HCT116 (cell line): ENCODE results near the gene ANKRD22.

ENCODE experiments used
- POLR2A ChIP-seq: IDR thresholded peaks from 2 replicates; pipeline ENCODE4 v1.7.0; 2011; ENCODE audit warnings: borderline replicate concordance; ENCODE audit not compliant: insufficient read depth, insufficient read length; ENCODE audit errors: extremely low read depth
- POLR2AphosphoS5 ChIP-seq: IDR thresholded peaks from 2 replicates; pipeline ENCODE4 v1.6.1; 2011; ENCODE audit warnings: mild to moderate bottlenecking, low read depth, low read length, moderate library complexity
- RAD21 ChIP-seq: IDR thresholded peaks from 2 replicates; pipeline ENCODE4 v1.6.1; 2012; ENCODE audit warnings: low read depth, mild to moderate bottlenecking
- SP1 ChIP-seq: IDR thresholded peaks from 2 replicates; pipeline ENCODE4 v1.6.1; 2012; ENCODE audit warnings: low read depth
- TF ChIP-seq, protein P1 (sequence below): IDR thresholded peaks from 2 replicates; pipeline ENCODE4 v1.6.1; 2011; ENCODE audit warnings: mild to moderate bottlenecking, low read length, moderate library complexity; ENCODE audit not compliant: insufficient replicate concordance; ENCODE audit errors: extremely low read depth
- TF ChIP-seq, protein P2 (sequence below): IDR thresholded peaks from 2 replicates; pipeline ENCODE4 v1.6.1; 2012
- TF ChIP-seq, protein P3 (sequence below), 3 experiments: fragments of 200-600 bp in 1 of 3; sonication (generic) in 1 of 3; IDR thresholded peaks in 2 of 3; conservative IDR thresholded peaks in 1 of 3; 2 replicates each; pipeline ENCODE4 v1.5.1; 2012 to 2017; ENCODE audit warnings: low read depth in 2 of 3, low read length in 2 of 3, antibody characterized with exemption in 1 of 3, borderline replicate concordance in 1 of 3, control low read depth in 1 of 3, mild to moderate bottlenecking in 1 of 3, mixed read lengths in 1 of 3, mixed run types in 1 of 3, moderate library complexity in 1 of 3; ENCODE audit not compliant: insufficient read depth in 1 of 3

DNA sequence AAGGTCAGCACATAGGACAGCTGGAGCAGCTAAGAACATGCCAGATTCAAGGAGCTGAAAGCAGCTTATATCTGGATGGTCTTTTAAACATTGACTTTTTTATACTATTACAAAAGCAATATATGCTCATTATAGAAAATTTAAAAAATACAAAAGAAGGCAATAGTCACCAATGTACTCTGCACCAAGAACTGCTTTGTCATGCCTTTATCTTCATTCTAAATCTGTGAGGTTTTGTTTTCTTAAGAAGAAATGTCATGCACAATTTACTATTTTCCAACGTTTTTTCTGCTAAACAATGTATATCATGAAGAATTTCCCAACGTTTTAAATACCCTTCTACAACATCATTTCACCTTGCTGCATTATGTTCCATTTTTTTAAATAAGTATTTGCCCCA lies 46.3 kb downstream of the ANKRD22 start:
- TF ChIP-seq POLR2A (no peak), RAD21 (no peak), POLR2AphosphoS5 (no peak), SP1 (no peak)
- TF ChIP-seq, protein P1, sequence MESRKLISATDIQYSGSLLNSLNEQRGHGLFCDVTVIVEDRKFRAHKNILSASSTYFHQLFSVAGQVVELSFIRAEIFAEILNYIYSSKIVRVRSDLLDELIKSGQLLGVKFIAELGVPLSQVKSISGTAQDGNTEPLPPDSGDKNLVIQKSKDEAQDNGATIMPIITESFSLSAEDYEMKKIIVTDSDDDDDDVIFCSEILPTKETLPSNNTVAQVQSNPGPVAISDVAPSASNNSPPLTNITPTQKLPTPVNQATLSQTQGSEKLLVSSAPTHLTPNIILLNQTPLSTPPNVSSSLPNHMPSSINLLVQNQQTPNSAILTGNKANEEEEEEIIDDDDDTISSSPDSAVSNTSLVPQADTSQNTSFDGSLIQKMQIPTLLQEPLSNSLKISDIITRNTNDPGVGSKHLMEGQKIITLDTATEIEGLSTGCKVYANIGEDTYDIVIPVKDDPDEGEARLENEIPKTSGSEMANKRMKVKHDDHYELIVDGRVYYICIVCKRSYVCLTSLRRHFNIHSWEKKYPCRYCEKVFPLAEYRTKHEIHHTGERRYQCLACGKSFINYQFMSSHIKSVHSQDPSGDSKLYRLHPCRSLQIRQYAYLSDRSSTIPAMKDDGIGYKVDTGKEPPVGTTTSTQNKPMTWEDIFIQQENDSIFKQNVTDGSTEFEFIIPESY, result no peak
- TF ChIP-seq, protein P2, sequence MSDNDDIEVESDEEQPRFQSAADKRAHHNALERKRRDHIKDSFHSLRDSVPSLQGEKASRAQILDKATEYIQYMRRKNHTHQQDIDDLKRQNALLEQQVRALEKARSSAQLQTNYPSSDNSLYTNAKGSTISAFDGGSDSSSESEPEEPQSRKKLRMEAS, result no peak
- TF ChIP-seq, protein P3, sequence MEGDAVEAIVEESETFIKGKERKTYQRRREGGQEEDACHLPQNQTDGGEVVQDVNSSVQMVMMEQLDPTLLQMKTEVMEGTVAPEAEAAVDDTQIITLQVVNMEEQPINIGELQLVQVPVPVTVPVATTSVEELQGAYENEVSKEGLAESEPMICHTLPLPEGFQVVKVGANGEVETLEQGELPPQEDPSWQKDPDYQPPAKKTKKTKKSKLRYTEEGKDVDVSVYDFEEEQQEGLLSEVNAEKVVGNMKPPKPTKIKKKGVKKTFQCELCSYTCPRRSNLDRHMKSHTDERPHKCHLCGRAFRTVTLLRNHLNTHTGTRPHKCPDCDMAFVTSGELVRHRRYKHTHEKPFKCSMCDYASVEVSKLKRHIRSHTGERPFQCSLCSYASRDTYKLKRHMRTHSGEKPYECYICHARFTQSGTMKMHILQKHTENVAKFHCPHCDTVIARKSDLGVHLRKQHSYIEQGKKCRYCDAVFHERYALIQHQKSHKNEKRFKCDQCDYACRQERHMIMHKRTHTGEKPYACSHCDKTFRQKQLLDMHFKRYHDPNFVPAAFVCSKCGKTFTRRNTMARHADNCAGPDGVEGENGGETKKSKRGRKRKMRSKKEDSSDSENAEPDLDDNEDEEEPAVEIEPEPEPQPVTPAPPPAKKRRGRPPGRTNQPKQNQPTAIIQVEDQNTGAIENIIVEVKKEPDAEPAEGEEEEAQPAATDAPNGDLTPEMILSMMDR (IDR thresholded peaks at IDR 0.05 in 2 of 3, conservative IDR thresholded peaks at IDR 0.05 in 1 of 3; ENCODE audit: borderline replicate concordance in 1 of 3, insufficient read depth in 1 of 3, low read depth in 2 of 3, low read length in 2 of 3), result no peak
